Loucy (cell line): ENCODE measurements around the gene TTYH3.

Source experiments
- CTCF ChIP-seq: fragments of 200-600 bp; sonication (generic); conservative IDR thresholded peaks from 2 replicates; pipeline ENCODE4 v1.5.1; 2014; ENCODE audit warnings: mild to moderate bottlenecking, antibody characterized with exemption, low read length
- EZH2phosphoT487 ChIP-seq: fragments of 200-600 bp; IDR thresholded peaks from 2 replicates; pipeline ENCODE4 v1.6.1; 2018; ENCODE audit warnings: antibody characterized with exemption, mild to moderate bottlenecking, moderate library complexity, borderline replicate concordance

- TF ChIP-seq CTCF (no peak), EZH2phosphoT487 (no peak)
Measured at GRCh38 chr7:2604608-2605174, 27.1 kb upstream of the TTYH3 start.
